NCI-H446 (cell line): ENCODE measurements around the gene DBNDD2.

Source experiments
- DNase-seq, 2 experiments: peaks; one replicate each; lab custom pipeline; 2025; lab: John Stamatoyannopoulos, UW

The DBNDD2 gene

GRCh38 chr20:45452238-45452637 lies 44.1 kb downstream of the DBNDD2 start:
- no peak for DNase-seq

GRCh38 chr20:45452772-45453691 lies 44.9 kb downstream of the DBNDD2 start:
- no peak for DNase-seq

DNA sequence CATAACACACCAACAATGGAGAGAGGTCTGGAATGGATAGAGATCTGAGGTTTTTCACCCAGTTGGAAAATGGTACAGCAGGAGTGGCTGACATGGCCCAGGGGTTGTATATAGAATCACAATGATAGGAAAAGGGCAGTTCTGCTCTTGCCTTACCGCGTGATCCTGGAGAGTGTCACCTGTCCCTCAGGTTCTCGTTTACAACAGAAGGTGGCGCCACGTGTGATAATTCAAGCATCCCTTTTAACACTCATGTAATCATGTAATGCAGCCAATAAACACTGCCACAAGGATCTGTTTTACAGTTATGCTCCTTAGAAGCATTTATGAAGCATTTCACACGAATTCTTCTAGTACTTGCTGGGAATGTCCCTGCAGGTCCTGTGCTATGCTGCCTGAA lies 48.5 kb downstream of the DBNDD2 start:
- no peak for DNase-seq

DNA sequence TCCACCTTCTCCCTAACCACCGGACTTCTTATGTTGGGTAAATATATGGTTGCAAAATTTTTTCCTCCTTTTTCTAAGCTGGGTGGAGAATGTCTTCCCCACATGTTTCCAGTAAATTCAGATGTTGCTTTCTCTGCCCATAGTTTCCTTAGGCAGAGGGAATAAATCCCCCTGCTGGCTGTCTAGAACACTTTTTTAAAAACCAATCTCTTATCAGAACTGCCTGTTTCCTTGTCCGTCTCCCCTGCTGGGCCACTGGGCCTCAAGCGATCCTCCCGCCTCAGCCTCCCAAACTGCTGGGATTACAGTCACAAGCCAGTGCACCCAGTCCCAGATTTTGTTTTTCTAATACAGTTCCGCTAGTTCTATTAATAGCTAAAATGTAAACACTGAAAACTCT lies 51.5 kb downstream of the DBNDD2 start:
- no peak for DNase-seq
